Smooth muscle cell (in vitro differentiated cells): ENCODE data around the gene LLGL1. TPM values are rescaled to one million over a fixed set of nuclear protein-coding genes. Genes with fewer than 3 reads are reported as not detected.

Experiments used
- DNase-seq: peaks from one replicate; lab custom pipeline; 2025; ENCODE audit not compliant: unreplicated experiment; lab: John Stamatoyannopoulos, UW
- H2AFZ ChIP-seq: fragments of 200-600 bp; sonication (generic); 2 replicates; pipeline ENCODE4 v1.6.0; 2016; ENCODE audit warnings: antibody characterized with exemption, low read depth, mild to moderate bottlenecking
- H3F3A ChIP-seq: fragments of 200-600 bp; sonication (generic); 2 replicates; pipeline ENCODE4 v1.6.0; 2017; ENCODE audit warnings: antibody characterized with exemption, low read depth
- H3K27ac ChIP-seq: fragments of 200-600 bp; sonication (generic); 2 replicates; pipeline ENCODE4 v1.5.1; 2016; ENCODE audit warnings: low read depth, mild to moderate bottlenecking
- H3K27me3 ChIP-seq: fragments of 200-600 bp; sonication (generic); 2 replicates; pipeline ENCODE4 v1.6.1; 2016; ENCODE audit warnings: low read depth, mild to moderate bottlenecking
- H3K36me3 ChIP-seq: fragments of 200-600 bp; sonication (generic); 2 replicates; pipeline ENCODE4 v1.5.1; 2016; ENCODE audit warnings: low read depth
- H3K4me1 ChIP-seq: fragments of 200-600 bp; sonication (generic); 2 replicates; pipeline ENCODE4 v1.5.1; 2016; ENCODE audit warnings: low read depth
- H3K4me2 ChIP-seq: fragments of 200-600 bp; sonication (generic); 2 replicates; pipeline ENCODE4 v1.6.0; 2016; ENCODE audit warnings: mild to moderate bottlenecking
- H3K4me3 ChIP-seq: fragments of 200-600 bp; sonication (generic); 2 replicates; pipeline ENCODE4 v1.5.1; 2016; ENCODE audit warnings: mild to moderate bottlenecking
- H3K79me2 ChIP-seq: fragments of 200-600 bp; sonication (generic); 2 replicates; pipeline ENCODE4 v1.6.0; 2016; ENCODE audit warnings: low read depth, mild to moderate bottlenecking
- H3K9ac ChIP-seq: fragments of 200-600 bp; sonication (generic); 2 replicates; pipeline ENCODE4 v1.6.0; 2016; ENCODE audit warnings: low read depth
- H3K9me3 ChIP-seq: fragments of 200-600 bp; sonication (generic); replicated peaks from 2 replicates; pipeline ENCODE4 v1.5.1; 2016; ENCODE audit warnings: low read depth
- H4K20me1 ChIP-seq: fragments of 200-600 bp; sonication (generic); 2 replicates; pipeline ENCODE4 v1.6.0; 2016; ENCODE audit warnings: low read depth
- WGBS: methylation state at CpG from one replicate; pipeline ENCODE4 v1.1.7; 2016; ENCODE audit warnings: low lambda C conversion rate; 5-methylcytosine and 5-hydroxymethylcytosine counted together
- polyA plus RNA-seq: library from polyadenylated mRNA; unstranded; fragments of >200 nt; fragmentation: Nextera tagmentation; extraction: Ambion mirVana; gene quantifications from 2 replicates; pipeline ENCODE4 v1.2.1, GENCODE V29; 2016
- total RNA-seq: library from RNA; depleted of rRNA; stranded (reverse); fragments of >200 nt; gene quantifications from 2 replicates; pipeline ENCODE4 v1.2.3, GENCODE V29; 2014
- TF ChIP-seq, protein P1 (sequence below): fragments of 200-600 bp; sonication (generic); IDR thresholded peaks from 2 replicates; pipeline ENCODE4 v1.5.1; 2017; ENCODE audit warnings: borderline replicate concordance, mild to moderate bottlenecking, antibody characterized with exemption; ENCODE audit not compliant: insufficient read depth, poor library complexity, severe bottlenecking

LLGL1 gene
- total and polyA plus RNA-seq, 2 experiments from 2014 or later = 8.5 to 37.7 TPM

DNA sequence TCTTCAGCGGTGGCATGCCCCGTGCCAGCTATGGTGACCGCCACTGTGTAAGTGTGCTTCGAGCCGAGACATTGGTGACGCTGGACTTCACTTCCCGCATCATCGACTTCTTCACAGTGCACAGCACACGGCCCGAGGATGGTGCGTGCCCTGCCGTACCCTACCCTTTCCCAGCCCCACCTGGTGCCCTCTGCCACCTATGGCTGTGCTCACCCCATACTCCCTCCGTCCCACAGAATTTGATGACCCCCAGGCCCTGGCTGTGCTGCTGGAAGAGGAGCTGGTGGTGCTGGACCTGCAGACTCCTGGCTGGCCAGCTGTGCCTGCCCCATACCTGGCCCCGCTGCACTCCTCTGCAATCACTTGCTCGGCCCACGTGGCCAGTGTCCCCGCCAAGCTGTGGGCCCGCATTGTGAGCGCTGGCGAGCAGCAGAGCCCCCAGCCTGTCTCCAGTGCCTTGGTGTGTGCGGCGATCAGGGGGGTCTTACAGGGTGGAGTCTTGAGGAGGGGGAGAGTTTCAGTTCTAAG, 9.5 kb downstream of the LLGL1 start:
- H3K9ac ChIP-seq = no peak overlapping the region
- H2AFZ ChIP-seq = no peak overlapping the region
- DNase-seq = no peak
- H4K20me1 ChIP-seq = peaks cover 42% of the 10 kb centered on the region
- H3K36me3 ChIP-seq = no peaks in the 10 kb centered on the region
- 98% methylated on average over 22 of the region's 22 CpGs for WGBS
- no peaks in the 10 kb centered on the region for H3K9me3 ChIP-seq
- TF ChIP-seq, protein P1, sequence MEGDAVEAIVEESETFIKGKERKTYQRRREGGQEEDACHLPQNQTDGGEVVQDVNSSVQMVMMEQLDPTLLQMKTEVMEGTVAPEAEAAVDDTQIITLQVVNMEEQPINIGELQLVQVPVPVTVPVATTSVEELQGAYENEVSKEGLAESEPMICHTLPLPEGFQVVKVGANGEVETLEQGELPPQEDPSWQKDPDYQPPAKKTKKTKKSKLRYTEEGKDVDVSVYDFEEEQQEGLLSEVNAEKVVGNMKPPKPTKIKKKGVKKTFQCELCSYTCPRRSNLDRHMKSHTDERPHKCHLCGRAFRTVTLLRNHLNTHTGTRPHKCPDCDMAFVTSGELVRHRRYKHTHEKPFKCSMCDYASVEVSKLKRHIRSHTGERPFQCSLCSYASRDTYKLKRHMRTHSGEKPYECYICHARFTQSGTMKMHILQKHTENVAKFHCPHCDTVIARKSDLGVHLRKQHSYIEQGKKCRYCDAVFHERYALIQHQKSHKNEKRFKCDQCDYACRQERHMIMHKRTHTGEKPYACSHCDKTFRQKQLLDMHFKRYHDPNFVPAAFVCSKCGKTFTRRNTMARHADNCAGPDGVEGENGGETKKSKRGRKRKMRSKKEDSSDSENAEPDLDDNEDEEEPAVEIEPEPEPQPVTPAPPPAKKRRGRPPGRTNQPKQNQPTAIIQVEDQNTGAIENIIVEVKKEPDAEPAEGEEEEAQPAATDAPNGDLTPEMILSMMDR = no peak
- H3F3A ChIP-seq = no peaks in the 10 kb centered on the region
- H3K4me2 ChIP-seq = no peak overlapping the region
- no peak overlapping the region for H3K4me3 ChIP-seq
- H3K27me3 ChIP-seq = no peaks in the 10 kb centered on the region
- peaks cover 17% of the 10 kb centered on the region for H3K79me2 ChIP-seq
- H3K27ac ChIP-seq = peak overlapping the region; percentile 19
- peaks cover 18% of the 10 kb centered on the region for H3K4me1 ChIP-seq

DNA sequence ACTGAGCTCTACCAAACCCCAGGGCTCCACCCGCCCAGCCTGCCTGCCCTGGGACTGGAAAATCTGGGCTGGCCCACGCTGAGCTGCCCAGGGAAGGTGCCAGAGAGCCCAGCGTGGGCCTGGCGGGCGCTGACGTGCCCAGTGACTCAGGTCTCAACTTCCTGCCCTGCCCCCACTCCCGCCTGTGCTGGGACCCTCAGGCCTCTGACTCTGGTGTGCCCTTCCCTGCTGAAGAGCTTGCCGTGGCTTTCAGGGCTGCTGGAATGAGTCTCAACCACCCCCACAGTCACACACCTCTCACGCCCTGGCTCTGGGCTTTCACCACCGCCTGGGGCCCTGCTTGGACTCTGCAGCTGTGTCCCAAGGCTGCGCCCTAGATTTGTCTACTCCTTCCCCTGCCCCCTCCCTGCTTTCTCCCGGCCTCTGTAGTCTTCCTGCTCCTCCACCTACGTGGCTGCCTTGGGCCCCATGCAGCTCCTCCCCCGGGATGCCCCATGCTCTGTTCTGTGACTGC, 10.4 kb downstream of the LLGL1 start:
- peak overlapping the region; percentile 19 for H3K27ac ChIP-seq
- no peaks in the 10 kb centered on the region for H3F3A ChIP-seq
- no peaks in the 10 kb centered on the region for H3K9me3 ChIP-seq
- peaks cover 9% of the 10 kb centered on the region for H3K4me1 ChIP-seq
- peaks cover 34% of the 10 kb centered on the region for H4K20me1 ChIP-seq
- H3K27me3 ChIP-seq = no peaks in the 10 kb centered on the region
- DNase-seq = peak; percentile 6
- no peak overlapping the region for H3K9ac ChIP-seq
- WGBS = 76% methylated on average over 14 of the region's 14 CpGs
- no peaks in the 10 kb centered on the region for H3K36me3 ChIP-seq
- no peak overlapping the region for H3K4me2 ChIP-seq
- peaks cover 8% of the 10 kb centered on the region for H3K79me2 ChIP-seq
- TF ChIP-seq, protein P1 = no peak
- H3K4me3 ChIP-seq = no peak overlapping the region
- no peak overlapping the region for H2AFZ ChIP-seq

DNA sequence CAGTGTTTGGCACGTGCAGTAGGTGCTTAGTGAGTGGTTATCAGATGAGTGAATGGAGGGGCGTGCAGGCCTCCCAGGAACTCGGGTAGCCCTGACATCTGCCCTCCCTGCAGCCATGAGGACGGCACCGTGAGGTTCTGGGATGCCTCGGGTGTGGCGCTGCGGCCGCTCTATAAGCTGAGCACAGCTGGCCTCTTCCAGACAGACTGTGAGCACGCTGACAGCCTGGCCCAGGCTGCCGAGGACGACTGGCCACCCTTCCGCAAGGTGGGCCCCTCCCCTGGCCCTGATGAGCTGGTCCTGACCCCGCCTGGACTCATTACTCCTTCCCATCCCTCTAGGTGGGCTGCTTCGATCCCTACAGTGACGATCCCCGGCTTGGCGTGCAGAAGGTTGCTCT, 11.1 kb downstream of the LLGL1 start:
- H3K79me2 ChIP-seq = peaks cover under 1% of the 10 kb centered on the region
- WGBS = 95% methylated on average over 18 of the region's 18 CpGs
- no peaks in the 10 kb centered on the region for H3K27me3 ChIP-seq
- H3K4me1 ChIP-seq = peaks cover 2% of the 10 kb centered on the region
- TF ChIP-seq, protein P1 = no peak
- H3K27ac ChIP-seq = no peak overlapping the region
- H4K20me1 ChIP-seq = peaks cover 27% of the 10 kb centered on the region
- no peak overlapping the region for H3K4me3 ChIP-seq
- no peak overlapping the region for H3K9ac ChIP-seq
- no peak overlapping the region for H3K4me2 ChIP-seq
- H3K9me3 ChIP-seq = no peaks in the 10 kb centered on the region
- no peak overlapping the region for H2AFZ ChIP-seq
- H3K36me3 ChIP-seq = no peaks in the 10 kb centered on the region
- no peak for DNase-seq
- H3F3A ChIP-seq = no peaks in the 10 kb centered on the region

DNA sequence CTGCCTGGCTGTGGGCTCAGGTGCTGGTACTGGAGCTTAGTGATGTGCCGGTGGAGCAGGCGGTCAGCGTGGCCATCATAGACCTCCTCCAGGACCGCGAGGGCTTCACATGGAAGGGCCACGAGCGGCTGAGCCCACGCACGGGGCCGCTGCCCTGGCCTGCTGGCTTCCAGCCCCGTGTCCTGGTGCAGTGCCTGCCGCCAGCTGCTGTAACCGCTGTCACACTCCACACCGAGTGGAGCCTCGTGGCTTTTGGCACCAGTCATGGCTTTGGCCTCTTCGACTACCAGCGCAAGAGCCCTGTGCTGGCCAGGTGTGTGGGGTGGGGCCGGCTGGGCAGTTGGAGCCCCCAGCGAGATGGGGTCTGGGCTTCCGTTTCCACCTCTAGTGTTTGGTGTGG, 12.0 kb downstream of the LLGL1 start:
- Histone ChIP-seq H3K4me3 (no peak overlapping the region), H3K36me3 (no peaks in the 10 kb centered on the region), H4K20me1 (peaks cover 17% of the 10 kb centered on the region), H3K79me2 (no peaks in the 10 kb centered on the region), H3K4me2 (no peak overlapping the region), H3K4me1 (no peaks in the 10 kb centered on the region), H3K27ac (no peak overlapping the region), H2AFZ (no peak overlapping the region), H3K9ac (no peak overlapping the region), H3K9me3 (no peaks in the 10 kb centered on the region), H3F3A (no peaks in the 10 kb centered on the region), H3K27me3 (no peaks in the 10 kb centered on the region)
- 97% methylated on average over 20 of the region's 20 CpGs for WGBS
- no peak for DNase-seq
- TF ChIP-seq, protein P1 = no peak
